ENCODE data around the gene CCDC12.

The CCDC12 gene

GRCh38 chr3:46994801-46995731, 18.5 kb upstream of the CCDC12 start:
- H3K9me2 ChIP-seq (replicated peaks; ENCODE audit: insufficient read depth, low read length), result no peaks in the 10 kb centered on the region
- H3K27ac ChIP-seq (ENCODE audit: low read depth, low read length), result no peak overlapping the region
- no peaks in the 10 kb centered on the region for H3K36me3 ChIP-seq (ENCODE audit: low read length)
- TF ChIP-seq CTCF (IDR thresholded peaks at IDR 0.05; ENCODE audit: insufficient read depth, low read length, poor library complexity, severe bottlenecking) (no peak), EZH2phosphoT487 (conservative IDR thresholded peaks at IDR 0.05; ENCODE audit: low read length) (no peak)
- no peaks in the 10 kb centered on the region for H3F3A ChIP-seq (ENCODE audit: insufficient read depth)
- no peaks in the 10 kb centered on the region for H3K79me2 ChIP-seq (ENCODE audit: insufficient read depth, low read length)
- H3K4me3 ChIP-seq (ENCODE audit: insufficient read depth, low read length, poor library complexity, severe bottlenecking), result no peak overlapping the region
- no peak overlapping the region for H2AFZ ChIP-seq (ENCODE audit: low read depth, low read length, severe bottlenecking)
- H3K4me2 ChIP-seq (ENCODE audit: low read depth, low read length, poor library complexity, severe bottlenecking), result no peak overlapping the region
- no peaks in the 10 kb centered on the region for H3K9me3 ChIP-seq (ENCODE audit: insufficient read depth, low read length)
- no peaks in the 10 kb centered on the region for H4K20me1 ChIP-seq (ENCODE audit: low read depth, low read length)
- no peaks in the 10 kb centered on the region for H3K27me3 ChIP-seq (ENCODE audit: low read length)
- H3K9ac ChIP-seq (ENCODE audit: low read length), result no peak overlapping the region

- no peak overlapping the region for H3K9ac ChIP-seq (ENCODE audit: low read length)
- no peaks in the 10 kb centered on the region for H3K36me3 ChIP-seq (ENCODE audit: low read length)
- H3K4me3 ChIP-seq (ENCODE audit: insufficient read depth, low read length, poor library complexity, severe bottlenecking), result no peak overlapping the region
- no peaks in the 10 kb centered on the region for H3K27me3 ChIP-seq (ENCODE audit: low read length)
- H3F3A ChIP-seq (ENCODE audit: insufficient read depth), result no peaks in the 10 kb centered on the region
- H3K9me3 ChIP-seq (ENCODE audit: insufficient read depth, low read length), result no peaks in the 10 kb centered on the region
- no peaks in the 10 kb centered on the region for H3K9me2 ChIP-seq (replicated peaks; ENCODE audit: insufficient read depth, low read length)
- no peak overlapping the region for H2AFZ ChIP-seq (ENCODE audit: low read depth, low read length, severe bottlenecking)
- H3K4me2 ChIP-seq (ENCODE audit: low read depth, low read length, poor library complexity, severe bottlenecking), result no peak overlapping the region
- no peaks in the 10 kb centered on the region for H3K79me2 ChIP-seq (ENCODE audit: insufficient read depth, low read length)
- H3K27ac ChIP-seq (ENCODE audit: low read depth, low read length), result no peak overlapping the region
- TF ChIP-seq EZH2phosphoT487 (conservative IDR thresholded peaks at IDR 0.05; ENCODE audit: low read length), result no peak
- TF ChIP-seq CTCF (IDR thresholded peaks at IDR 0.05; ENCODE audit: insufficient read depth, low read length, poor library complexity, severe bottlenecking), result no peak
- H4K20me1 ChIP-seq (ENCODE audit: low read depth, low read length), result no peaks in the 10 kb centered on the region
Measured at GRCh38 chr3:46993986-46994385, 17.4 kb upstream of the CCDC12 start.

GRCh38 chr3:46993292-46993691, 16.7 kb upstream of the CCDC12 start:
- Histone ChIP-seq H3K9me3 (ENCODE audit: insufficient read depth, low read length) (no peaks in the 10 kb centered on the region), H2AFZ (ENCODE audit: low read depth, low read length, severe bottlenecking) (no peak overlapping the region), H3F3A (ENCODE audit: insufficient read depth) (no peaks in the 10 kb centered on the region), H3K4me3 (ENCODE audit: insufficient read depth, low read length, poor library complexity, severe bottlenecking) (no peak overlapping the region), H3K27ac (ENCODE audit: low read depth, low read length) (no peak overlapping the region), H4K20me1 (ENCODE audit: low read depth, low read length) (no peaks in the 10 kb centered on the region), H3K27me3 (ENCODE audit: low read length) (no peaks in the 10 kb centered on the region), H3K9me2 (replicated peaks; ENCODE audit: insufficient read depth, low read length) (no peaks in the 10 kb centered on the region), H3K79me2 (ENCODE audit: insufficient read depth, low read length) (no peaks in the 10 kb centered on the region), H3K36me3 (ENCODE audit: low read length) (no peaks in the 10 kb centered on the region), H3K4me2 (ENCODE audit: low read depth, low read length, poor library complexity, severe bottlenecking) (no peak overlapping the region), H3K9ac (ENCODE audit: low read length) (no peak overlapping the region)
- TF ChIP-seq EZH2phosphoT487 (conservative IDR thresholded peaks at IDR 0.05; ENCODE audit: low read length) (no peak), CTCF (IDR thresholded peaks at IDR 0.05; ENCODE audit: insufficient read depth, low read length, poor library complexity, severe bottlenecking) (no peak)

Data from SU-DHL-6 (cell line).